HEK293 (cell line): ENCODE data around the gene FYTTD1.
A peak's percentile ranks its signal among the peaks of the same experiment; 100 is the strongest.

ENCODE experiments used
- CTCF ChIA-PET: fragments of 350-600 bp; formaldehyde crosslinking; extraction: SDS; loops from one replicate; lab custom pipeline; 2021; ENCODE audit warnings: antibody characterized with exemption; lab: Yijun Ruan, JAX
- POLR2A ChIA-PET: fragments of 300-600 bp; formaldehyde crosslinking; extraction: SDS; loops from one replicate; lab custom pipeline; 2020; ENCODE audit warnings: antibody characterized with exemption, inconsistent platforms; lab: Yijun Ruan, JAX
- H3K27ac ChIP-seq: fragments of 200-500 bp; sonication (Bioruptor generic); 2 replicates; pipeline ENCODE4 v1.5.1; 2014; ENCODE audit warnings: low read depth, low read length, control low read depth, inconsistent platforms; ENCODE audit errors: extremely low read depth
- H3K36me3 ChIP-seq, 2 experiments: fragments of 200-500 bp in 1 of 2; sonication (Bioruptor generic) in 1 of 2; 1 replicate in 1 of 2; 2 replicates in 1 of 2; pipeline ENCODE4 v1.5.1; 2014 to 2017; ENCODE audit warnings: inconsistent platforms in 2 of 2, low read length in 2 of 2; ENCODE audit not compliant: control insufficient read depth in 2 of 2, insufficient read depth in 1 of 2
- H3K4me1 ChIP-seq: fragments of 200-500 bp; sonication (Bioruptor generic); 2 replicates; pipeline ENCODE4 v1.5.1; 2014; ENCODE audit warnings: mild to moderate bottlenecking, low read length, inconsistent platforms; ENCODE audit not compliant: control insufficient read depth, insufficient read depth
- H3K4me3 ChIP-seq: 2 replicates; pipeline ENCODE4 v1.5.1; 2011; ENCODE audit warnings: low read depth, mild to moderate bottlenecking, control low read depth, low read length, moderate library complexity
- H3K9me3 ChIP-seq: fragments of 200-500 bp; sonication (Bioruptor generic); 2 replicates; pipeline ENCODE4 v1.5.1; 2014; ENCODE audit warnings: low read depth, low read length, inconsistent platforms; ENCODE audit not compliant: control insufficient read depth, insufficient read depth
- SP7 ChIP-seq: fragments of 450-650 bp; formaldehyde crosslinking; IDR thresholded peaks from 2 replicates; pipeline ENCODE4 v1.5.1; 2016; ENCODE audit warnings: missing biosample characterization, missing genetic modification characterization
- TSHZ1 ChIP-seq: fragments of 450-650 bp; formaldehyde crosslinking; IDR thresholded peaks from 2 replicates; pipeline ENCODE4 v1.5.1; 2016; ENCODE audit warnings: missing biosample characterization, missing genetic modification characterization, borderline replicate concordance
- WT1 ChIP-seq: fragments of 450-650 bp; formaldehyde crosslinking; IDR thresholded peaks from 2 replicates; pipeline ENCODE4 v1.5.1; 2016; ENCODE audit warnings: missing biosample characterization, missing genetic modification characterization
- ZBTB8A ChIP-seq: fragments of 450-650 bp; formaldehyde crosslinking; IDR thresholded peaks from 2 replicates; pipeline ENCODE4 v1.5.1; 2016; ENCODE audit warnings: missing biosample characterization, missing genetic modification characterization
- ZNF133 ChIP-seq: fragments of 450-650 bp; formaldehyde crosslinking; IDR thresholded peaks from 2 replicates; pipeline ENCODE4 v1.5.1; 2016; ENCODE audit warnings: missing biosample characterization, missing genetic modification characterization
- ZNF266 ChIP-seq: fragments of 450-650 bp; formaldehyde crosslinking; IDR thresholded peaks from 2 replicates; pipeline ENCODE4 v1.5.1; 2016; ENCODE audit warnings: missing biosample characterization, missing genetic modification characterization, low read depth
- ZNF335 ChIP-seq: fragments of 450-650 bp; formaldehyde crosslinking; conservative IDR thresholded peaks from 2 replicates; pipeline ENCODE4 v1.5.1; 2016; ENCODE audit warnings: missing biosample characterization, missing genetic modification characterization
- ZNF416 ChIP-seq: fragments of 450-650 bp; formaldehyde crosslinking; IDR thresholded peaks from 2 replicates; pipeline ENCODE4 v1.5.1; 2016; ENCODE audit warnings: missing biosample characterization, missing genetic modification characterization
- ZNF548 ChIP-seq: fragments of 450-650 bp; formaldehyde crosslinking; IDR thresholded peaks from 2 replicates; pipeline ENCODE4 v1.5.1; 2016; ENCODE audit warnings: missing biosample characterization, missing genetic modification characterization
- ZNF600 ChIP-seq: fragments of 450-650 bp; formaldehyde crosslinking; IDR thresholded peaks from 2 replicates; pipeline ENCODE4 v1.5.1; 2016; ENCODE audit warnings: missing biosample characterization, missing genetic modification characterization
- ZNF610 ChIP-seq: fragments of 450-650 bp; formaldehyde crosslinking; IDR thresholded peaks from 2 replicates; pipeline ENCODE4 v1.5.1; 2016; ENCODE audit warnings: missing biosample characterization, missing genetic modification characterization, borderline replicate concordance
- ZNF623 ChIP-seq: fragments of 450-650 bp; formaldehyde crosslinking; IDR thresholded peaks from 2 replicates; pipeline ENCODE4 v1.5.1; 2016; ENCODE audit warnings: missing biosample characterization, missing genetic modification characterization
- ZNF624 ChIP-seq: fragments of 450-650 bp; formaldehyde crosslinking; IDR thresholded peaks from 2 replicates; pipeline ENCODE4 v1.5.1; 2017; ENCODE audit warnings: missing biosample characterization, missing genetic modification characterization
- ZNF664 ChIP-seq: fragments of 450-650 bp; formaldehyde crosslinking; IDR thresholded peaks from 2 replicates; pipeline ENCODE4 v1.5.1; 2016; ENCODE audit warnings: missing biosample characterization, missing genetic modification characterization
- ZNF677 ChIP-seq: fragments of 450-650 bp; IDR thresholded peaks from 2 replicates; pipeline ENCODE4 v1.5.0; 2018; ENCODE audit warnings: missing biosample characterization, mild to moderate bottlenecking, missing genetic modification characterization, moderate library complexity
- ZNF692 ChIP-seq: fragments of 450-650 bp; formaldehyde crosslinking; IDR thresholded peaks from 2 replicates; pipeline ENCODE4 v1.5.1; 2016; ENCODE audit warnings: missing biosample characterization, missing genetic modification characterization
- ZNF76 ChIP-seq: fragments of 450-650 bp; formaldehyde crosslinking; IDR thresholded peaks from 2 replicates; pipeline ENCODE4; 2016; ENCODE audit warnings: low read depth, missing biosample characterization, missing genetic modification characterization, borderline replicate concordance
- TF ChIP-seq, protein P1 (sequence below): fragments of 450-650 bp; formaldehyde crosslinking; IDR thresholded peaks from 2 replicates; pipeline ENCODE4 v1.5.1; 2017; ENCODE audit warnings: missing biosample characterization, missing genetic modification characterization
- TF ChIP-seq, protein P2 (sequence below): fragments of 450-650 bp; formaldehyde crosslinking; IDR thresholded peaks from 2 replicates; pipeline ENCODE4 v1.5.1; 2016; ENCODE audit warnings: missing biosample characterization, missing genetic modification characterization
- TF ChIP-seq, protein P3 (sequence below): fragments of 450-650 bp; formaldehyde crosslinking; IDR thresholded peaks from 2 replicates; pipeline ENCODE4 v1.5.1; 2017; ENCODE audit warnings: missing biosample characterization, missing genetic modification characterization

The FYTTD1 gene

GRCh38 chr3:197746801-197747237, 2.9 kb upstream of the FYTTD1 start (continued):
- peak; percentile 45 for TF ChIP-seq ZNF76
- TF ChIP-seq ZNF266 (tag by site-specific recombination): no peak
- no peak for TF ChIP-seq ZBTB8A
- 0 out of 2 replicates have a peak, but pooled peaks have one; percentile 15 for TF ChIP-seq ZNF692
- TF ChIP-seq ZNF664 (tag by site-specific recombination): peak; percentile 53; the same call in 1 of the 2 replicates
- TF ChIP-seq ZNF416: no peak

GRCh38 chr3:197748597-197749314, 927 bp upstream of the FYTTD1 start:
- no peak overlapping the region; the same call in 1 of the 2 replicates for H3K27ac ChIP-seq

DNA sequence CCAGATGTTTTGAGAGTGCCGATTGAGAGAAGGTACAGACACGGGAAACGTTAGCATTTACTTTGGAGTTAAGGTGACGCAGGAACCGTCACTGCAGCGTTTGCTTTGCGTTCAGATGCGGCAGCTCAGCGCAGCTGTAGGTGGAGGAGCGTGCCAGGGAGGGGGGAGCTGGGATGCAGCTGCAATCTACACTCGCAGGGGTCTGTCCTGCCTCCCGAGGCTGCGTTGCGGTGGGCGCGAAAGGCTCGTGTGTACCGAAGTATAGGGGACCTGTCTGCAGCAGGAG, 425 bp upstream of the FYTTD1 start:
- ChIA-PET CTCF (no interaction called here), POLR2A (interaction anchor here (0.8 to 1.2 kb wide), 2 partner anchors 13 to 37 kb away, joined by 3 to 5 read pairs; partner anchors contain the start of gene RUBCN)
- Histone ChIP-seq H3K27ac (peak overlapping the region; percentile 85; the same call in 1 of the 2 replicates), H3K36me3 (no peaks in the 10 kb centered on the region), H3K4me3 (peak overlapping the region; percentile 77), H3K4me1 (no peaks in the 10 kb centered on the region), H3K9me3 (no peaks in the 10 kb centered on the region)
- TF ChIP-seq, protein P1, sequence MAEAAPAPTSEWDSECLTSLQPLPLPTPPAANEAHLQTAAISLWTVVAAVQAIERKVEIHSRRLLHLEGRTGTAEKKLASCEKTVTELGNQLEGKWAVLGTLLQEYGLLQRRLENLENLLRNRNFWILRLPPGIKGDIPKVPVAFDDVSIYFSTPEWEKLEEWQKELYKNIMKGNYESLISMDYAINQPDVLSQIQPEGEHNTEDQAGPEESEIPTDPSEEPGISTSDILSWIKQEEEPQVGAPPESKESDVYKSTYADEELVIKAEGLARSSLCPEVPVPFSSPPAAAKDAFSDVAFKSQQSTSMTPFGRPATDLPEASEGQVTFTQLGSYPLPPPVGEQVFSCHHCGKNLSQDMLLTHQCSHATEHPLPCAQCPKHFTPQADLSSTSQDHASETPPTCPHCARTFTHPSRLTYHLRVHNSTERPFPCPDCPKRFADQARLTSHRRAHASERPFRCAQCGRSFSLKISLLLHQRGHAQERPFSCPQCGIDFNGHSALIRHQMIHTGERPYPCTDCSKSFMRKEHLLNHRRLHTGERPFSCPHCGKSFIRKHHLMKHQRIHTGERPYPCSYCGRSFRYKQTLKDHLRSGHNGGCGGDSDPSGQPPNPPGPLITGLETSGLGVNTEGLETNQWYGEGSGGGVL: peak; percentile 59
- TF ChIP-seq ZNF624 (tag by site-specific recombination) (no peak), ZNF600 (peak; percentile 93), ZNF677 (tag by site-specific recombination) (no peak), ZNF610 (tag by site-specific recombination) (peak; percentile 55; the same call in 1 of the 2 replicates), SP7 (tag by site-specific recombination) (no peak; the same call in 1 of the 2 replicates)
- TF ChIP-seq, protein P2, sequence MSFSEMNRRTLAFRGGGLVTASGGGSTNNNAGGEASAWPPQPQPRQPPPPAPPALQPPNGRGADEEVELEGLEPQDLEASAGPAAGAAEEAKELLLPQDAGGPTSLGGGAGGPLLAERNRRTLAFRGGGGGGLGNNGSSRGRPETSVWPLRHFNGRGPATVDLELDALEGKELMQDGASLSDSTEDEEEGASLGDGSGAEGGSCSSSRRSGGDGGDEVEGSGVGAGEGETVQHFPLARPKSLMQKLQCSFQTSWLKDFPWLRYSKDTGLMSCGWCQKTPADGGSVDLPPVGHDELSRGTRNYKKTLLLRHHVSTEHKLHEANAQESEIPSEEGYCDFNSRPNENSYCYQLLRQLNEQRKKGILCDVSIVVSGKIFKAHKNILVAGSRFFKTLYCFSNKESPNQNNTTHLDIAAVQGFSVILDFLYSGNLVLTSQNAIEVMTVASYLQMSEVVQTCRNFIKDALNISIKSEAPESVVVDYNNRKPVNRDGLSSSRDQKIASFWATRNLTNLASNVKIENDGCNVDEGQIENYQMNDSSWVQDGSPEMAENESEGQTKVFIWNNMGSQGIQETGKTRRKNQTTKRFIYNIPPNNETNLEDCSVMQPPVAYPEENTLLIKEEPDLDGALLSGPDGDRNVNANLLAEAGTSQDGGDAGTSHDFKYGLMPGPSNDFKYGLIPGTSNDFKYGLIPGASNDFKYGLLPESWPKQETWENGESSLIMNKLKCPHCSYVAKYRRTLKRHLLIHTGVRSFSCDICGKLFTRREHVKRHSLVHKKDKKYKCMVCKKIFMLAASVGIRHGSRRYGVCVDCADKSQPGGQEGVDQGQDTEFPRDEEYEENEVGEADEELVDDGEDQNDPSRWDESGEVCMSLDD: no peak

More at GRCh38 chr3:197748597-197749314, 927 bp upstream of the FYTTD1 start:
- peak overlapping the region; percentile 77 for H3K4me3 ChIP-seq
- ChIA-PET CTCF (interaction anchor here (0.7 kb wide), 1 partner anchor 1005 kb away, joined by 3 read pairs; no protein-coding TSS in a partner anchor), POLR2A (interaction anchor here (0.8 to 1.2 kb wide), 2 partner anchors 12 to 37 kb away, joined by 3 to 5 read pairs; partner anchors contain the start of gene RUBCN)
- H3K9me3 ChIP-seq: no peaks in the 10 kb centered on the region
- no peaks in the 10 kb centered on the region for H3K36me3 ChIP-seq
- TF ChIP-seq ZNF335 (tag by site-specific recombination) (no peak), ZNF548 (tag by site-specific recombination) (no peak), ZNF133 (no peak), TSHZ1 (tag by site-specific recombination) (no peak), WT1 (tag by site-specific recombination) (no peak), ZNF623 (tag by site-specific recombination) (peak; percentile 50)
- TF ChIP-seq, protein P3, sequence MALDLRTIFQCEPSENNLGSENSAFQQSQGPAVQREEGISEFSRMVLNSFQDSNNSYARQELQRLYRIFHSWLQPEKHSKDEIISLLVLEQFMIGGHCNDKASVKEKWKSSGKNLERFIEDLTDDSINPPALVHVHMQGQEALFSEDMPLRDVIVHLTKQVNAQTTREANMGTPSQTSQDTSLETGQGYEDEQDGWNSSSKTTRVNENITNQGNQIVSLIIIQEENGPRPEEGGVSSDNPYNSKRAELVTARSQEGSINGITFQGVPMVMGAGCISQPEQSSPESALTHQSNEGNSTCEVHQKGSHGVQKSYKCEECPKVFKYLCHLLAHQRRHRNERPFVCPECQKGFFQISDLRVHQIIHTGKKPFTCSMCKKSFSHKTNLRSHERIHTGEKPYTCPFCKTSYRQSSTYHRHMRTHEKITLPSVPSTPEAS: no peak
- no peaks in the 10 kb centered on the region for H3K4me1 ChIP-seq
